NCI-H1694 (cell line): ENCODE data around the gene SRRM5.
"Not testable (repeated sequence)": the region's sequence is repeated elsewhere in the genome, so short reads cannot be mapped to it uniquely, and the experiment has no call there.

Experiments
- DNase-seq: peaks from one replicate; lab custom pipeline; 2025; lab: John Stamatoyannopoulos, UW

The SRRM5 gene

DNA sequence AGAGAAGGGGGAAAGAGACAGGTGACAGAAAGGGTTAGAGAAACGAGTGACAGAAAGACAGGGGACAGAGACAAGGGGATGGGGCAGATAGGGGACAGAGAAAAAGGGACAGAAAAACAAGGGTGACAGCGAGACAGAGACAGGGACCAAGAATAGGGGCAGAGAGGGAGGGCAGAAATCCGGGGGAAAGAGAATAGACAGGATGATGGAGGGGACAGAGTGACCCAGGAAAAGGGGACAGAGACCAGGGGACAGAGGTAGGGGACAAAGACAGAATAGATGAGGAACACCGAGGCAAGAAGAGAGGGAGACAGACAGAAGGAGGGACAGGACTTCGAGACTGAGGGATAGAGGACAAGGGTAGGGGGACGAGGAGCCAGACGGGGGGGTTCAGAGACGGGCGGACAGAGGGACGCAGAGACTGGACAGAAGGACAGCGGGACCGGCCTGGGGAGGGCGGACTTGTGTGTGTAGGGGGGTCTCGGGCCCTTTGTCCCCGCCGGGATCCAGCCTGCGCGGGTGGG lies 27.2 kb downstream of the SRRM5 start:
- no peak for DNase-seq

DNA sequence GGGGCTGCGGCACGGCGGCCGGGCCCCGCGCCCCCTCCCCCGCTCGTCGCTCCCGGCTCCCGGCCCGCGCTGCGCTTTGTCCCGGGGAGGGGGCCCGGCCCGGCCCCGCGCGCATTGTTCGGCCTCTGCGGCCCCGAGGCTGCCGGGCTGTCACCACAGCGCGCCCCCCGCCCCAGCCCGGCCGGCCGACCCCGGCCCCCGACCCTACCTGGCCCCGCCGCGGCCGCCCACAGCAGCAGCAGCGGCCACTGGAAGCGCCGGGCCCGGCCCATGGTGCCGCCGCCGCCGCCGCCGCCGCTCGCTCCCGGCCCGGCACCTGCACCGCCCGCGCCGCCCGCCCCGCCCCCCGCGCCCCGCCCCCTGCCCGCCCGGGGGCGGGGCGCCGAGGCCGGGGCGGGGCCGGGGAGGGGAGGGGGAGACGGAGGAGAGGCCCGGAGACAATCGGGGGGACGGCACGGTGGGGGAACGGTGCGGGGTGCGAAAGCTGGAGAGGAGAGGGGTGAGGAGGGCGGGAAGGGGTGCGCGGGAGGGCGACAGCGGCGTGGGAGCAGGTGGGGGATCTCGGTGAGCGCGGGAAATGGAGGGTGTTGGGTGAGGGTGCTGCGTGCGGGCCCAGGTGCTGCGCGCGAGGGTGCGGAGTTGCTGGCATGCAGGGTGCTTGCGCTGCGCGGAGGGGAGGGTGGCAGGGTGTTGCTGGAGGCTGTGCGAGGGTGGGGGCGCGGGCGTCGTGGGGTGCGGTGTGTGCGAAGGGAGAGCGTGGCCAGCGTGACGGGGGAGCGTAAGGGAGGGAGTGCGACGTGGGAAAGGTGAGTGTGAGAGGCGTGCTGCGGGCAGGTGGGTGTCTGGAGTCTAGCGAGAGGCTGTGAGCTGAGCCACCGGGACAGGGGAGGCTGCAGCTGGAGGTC lies 27.9 kb downstream of the SRRM5 start, which contains the start of gene CADM4:
Gene CADM4, minus strand, starts transcription at position 332 of the 905 bp plus-strand sequence. Its CDS starts 60 bp downstream, at position 272.
- no peak for DNase-seq

DNA sequence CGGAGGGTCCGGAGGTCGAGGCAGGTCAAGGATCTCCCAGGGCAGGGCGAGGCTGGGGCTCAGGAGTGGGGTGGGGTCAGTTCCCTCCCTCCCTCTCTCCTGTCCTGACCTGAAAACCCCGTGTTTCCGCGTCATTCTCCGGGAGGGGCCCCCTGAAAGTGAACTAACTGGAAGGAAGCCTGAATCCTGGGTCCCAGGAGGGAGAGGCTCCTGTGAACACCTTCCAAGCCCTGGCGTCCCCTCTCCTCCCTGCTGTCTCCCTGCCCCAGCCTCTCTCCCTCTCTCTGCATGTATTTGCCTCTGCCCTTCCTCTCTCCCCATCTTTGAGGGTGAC lies 28.5 kb downstream of the SRRM5 start:
- no peak for DNase-seq

DNA sequence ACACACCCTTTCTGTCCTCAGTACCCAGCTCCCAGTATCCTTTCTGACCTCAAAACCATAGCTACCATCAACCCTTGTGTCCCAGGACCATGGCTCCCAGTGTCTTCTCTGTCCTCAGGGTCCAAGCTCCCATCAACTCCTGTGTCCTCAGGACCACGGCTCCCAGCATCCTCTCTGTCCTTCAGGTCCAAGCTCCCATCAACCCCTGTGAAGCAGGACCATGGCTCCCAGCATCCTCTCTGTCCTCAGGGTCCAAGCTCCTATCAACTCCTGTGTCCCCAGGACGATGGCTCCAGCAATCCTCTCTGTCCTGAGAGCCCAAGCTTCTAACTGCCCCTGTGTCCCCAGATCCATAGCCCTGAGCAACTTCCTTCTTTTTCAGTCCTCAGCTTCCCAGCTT lies 29.4 kb downstream of the SRRM5 start:
- no peak for DNase-seq

DNA sequence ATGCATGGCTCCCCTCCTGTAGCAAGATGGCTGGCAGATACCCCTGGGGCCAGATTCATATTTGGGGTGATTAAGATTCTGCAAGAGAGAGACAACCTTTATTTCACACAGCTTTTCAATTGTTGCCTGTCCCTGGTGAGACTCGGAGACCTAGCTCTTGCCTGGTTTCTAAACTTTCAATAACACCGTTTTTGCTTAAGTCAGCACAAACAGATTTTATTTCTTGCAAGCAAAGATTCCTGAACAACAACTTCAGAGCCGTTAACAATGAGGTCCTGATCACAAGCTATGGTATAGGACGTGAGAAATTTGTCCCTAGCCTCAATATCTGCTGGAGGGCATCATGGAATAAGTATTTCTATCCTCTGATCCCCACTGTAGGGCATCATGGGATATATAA lies 30.6 kb downstream of the SRRM5 start:
- DNase-seq: no peak

DNA sequence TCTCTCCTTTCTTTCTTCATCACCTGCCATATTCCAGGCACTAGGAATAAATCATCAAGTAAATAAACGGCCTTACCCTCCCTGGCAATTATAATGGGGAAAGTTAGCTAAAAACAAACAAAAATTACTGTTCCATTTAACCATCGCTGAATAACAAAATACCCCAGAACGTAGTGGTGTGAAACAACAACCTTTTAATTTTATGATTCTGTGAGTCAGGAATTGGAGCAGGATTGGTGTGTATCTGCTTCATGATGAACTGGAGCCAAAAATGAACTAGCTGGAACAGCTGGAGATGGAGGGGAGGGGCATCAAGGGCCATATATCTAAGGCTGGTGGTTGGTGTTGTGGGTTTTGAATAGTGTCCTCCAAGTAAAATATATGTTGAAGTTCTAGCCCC lies 31.4 kb downstream of the SRRM5 start:
- DNase-seq: no peak

GRCh38 chr19:43644181-43644580 lies 32.3 kb downstream of the SRRM5 start:
- DNase-seq: no peak

GRCh38 chr19:43648633-43649032 lies 36.7 kb downstream of the SRRM5 start:
- no peak for DNase-seq

- no peak for DNase-seq
Measured at GRCh38 chr19:43649514-43649913, 37.6 kb downstream of the SRRM5 start.

GRCh38 chr19:43650276-43650675 lies 38.4 kb downstream of the SRRM5 start:
- not testable (repeated sequence) for DNase-seq

- DNase-seq: no peak
Measured at GRCh38 chr19:43651758-43652545, 40.1 kb downstream of the SRRM5 start.

DNA sequence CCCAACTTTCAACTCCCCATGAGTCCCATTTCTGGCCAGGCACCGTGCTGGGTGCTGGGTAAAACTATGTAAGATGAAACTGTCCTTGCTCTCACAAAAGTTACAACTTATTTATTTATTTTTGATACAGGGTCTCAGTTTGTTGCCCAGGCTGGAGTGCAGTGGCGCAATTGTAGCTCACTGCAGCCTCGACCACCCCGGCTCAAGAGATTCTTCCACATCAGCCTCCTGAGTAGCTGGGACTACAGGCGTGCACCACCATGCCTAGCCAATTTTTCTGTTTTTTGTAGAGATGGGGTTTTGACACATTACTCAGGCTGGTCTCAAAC lies 40.6 kb downstream of the SRRM5 start:
- no peak for DNase-seq

DNA sequence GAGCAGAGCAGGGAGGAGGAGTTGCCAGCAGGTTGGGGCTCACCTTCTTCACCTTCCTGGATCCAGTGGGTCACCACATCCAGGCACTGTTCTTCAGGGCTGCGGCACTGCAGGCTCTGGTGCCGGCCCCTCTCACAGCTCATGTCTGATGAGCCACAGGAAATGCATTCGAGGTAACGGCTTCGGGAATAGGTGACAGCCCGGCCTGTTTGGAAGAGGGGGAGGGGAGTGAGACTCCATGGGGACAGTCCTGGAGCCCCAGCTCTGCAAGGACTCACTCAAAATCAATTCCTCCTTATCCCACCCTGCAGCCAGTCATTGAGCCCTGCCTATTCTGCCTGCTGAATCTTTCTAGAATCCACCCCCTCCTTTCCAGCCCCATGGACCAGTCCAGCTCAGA lies 44.5 kb downstream of the SRRM5 start:
- no peak for DNase-seq

- no peak for DNase-seq
Measured at GRCh38 chr19:43658001-43658400, 46.1 kb downstream of the SRRM5 start.

- no peak for DNase-seq
Measured at GRCh38 chr19:43658494-43658893, 46.6 kb downstream of the SRRM5 start.

DNA sequence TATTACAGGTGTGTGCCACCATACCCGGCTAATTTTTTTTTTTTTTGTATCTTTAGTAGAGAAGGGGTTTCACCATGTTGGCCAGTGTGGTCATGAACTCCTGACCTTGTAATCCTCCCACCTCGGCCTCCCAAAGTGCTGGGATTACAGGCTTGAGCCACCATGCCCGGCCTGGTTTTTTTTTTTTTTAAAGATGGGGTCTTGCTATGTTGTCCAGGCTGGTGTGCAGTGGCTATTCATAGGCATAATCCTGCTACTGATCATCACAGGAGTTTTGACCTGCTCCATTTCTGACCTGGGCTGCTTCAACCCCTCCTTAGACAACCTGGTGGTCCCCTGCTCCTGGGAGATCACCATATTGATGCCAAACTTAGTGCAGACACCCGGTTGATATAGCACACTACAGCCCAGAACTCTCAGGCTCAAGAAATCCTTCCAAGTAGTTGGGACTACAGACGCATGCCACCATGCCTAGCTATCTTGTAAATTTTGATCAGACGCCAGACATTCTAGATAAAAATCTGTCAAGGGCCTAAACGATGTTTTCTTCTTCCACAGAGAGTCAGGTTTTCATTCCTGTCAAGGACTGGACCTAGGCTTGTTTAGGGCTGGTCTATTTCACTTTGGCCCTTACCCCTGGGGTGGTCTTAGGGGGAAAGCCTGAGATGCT lies 48.5 kb downstream of the SRRM5 start:
- DNase-seq: no peak

- no peak for DNase-seq
Measured at GRCh38 chr19:43660971-43661360, 49.1 kb downstream of the SRRM5 start.

GRCh38 chr19:43662487-43662886 lies 50.6 kb downstream of the SRRM5 start:
- no peak for DNase-seq

- no peak for DNase-seq
Measured at GRCh38 chr19:43664018-43664417, 52.1 kb downstream of the SRRM5 start.
